GM12874 (cell line): Measurements from ENCODE around the gene MTSS2.

Experiments
- TF ChIP-seq, protein P1 (sequence below): IDR thresholded peaks from 2 replicates; pipeline ENCODE4 v1.5.1; 2011; ENCODE audit warnings: low read depth, mild to moderate bottlenecking, control low read depth, low read length, moderate library complexity; ENCODE audit not compliant: insufficient read depth

The MTSS2 gene

DNA sequence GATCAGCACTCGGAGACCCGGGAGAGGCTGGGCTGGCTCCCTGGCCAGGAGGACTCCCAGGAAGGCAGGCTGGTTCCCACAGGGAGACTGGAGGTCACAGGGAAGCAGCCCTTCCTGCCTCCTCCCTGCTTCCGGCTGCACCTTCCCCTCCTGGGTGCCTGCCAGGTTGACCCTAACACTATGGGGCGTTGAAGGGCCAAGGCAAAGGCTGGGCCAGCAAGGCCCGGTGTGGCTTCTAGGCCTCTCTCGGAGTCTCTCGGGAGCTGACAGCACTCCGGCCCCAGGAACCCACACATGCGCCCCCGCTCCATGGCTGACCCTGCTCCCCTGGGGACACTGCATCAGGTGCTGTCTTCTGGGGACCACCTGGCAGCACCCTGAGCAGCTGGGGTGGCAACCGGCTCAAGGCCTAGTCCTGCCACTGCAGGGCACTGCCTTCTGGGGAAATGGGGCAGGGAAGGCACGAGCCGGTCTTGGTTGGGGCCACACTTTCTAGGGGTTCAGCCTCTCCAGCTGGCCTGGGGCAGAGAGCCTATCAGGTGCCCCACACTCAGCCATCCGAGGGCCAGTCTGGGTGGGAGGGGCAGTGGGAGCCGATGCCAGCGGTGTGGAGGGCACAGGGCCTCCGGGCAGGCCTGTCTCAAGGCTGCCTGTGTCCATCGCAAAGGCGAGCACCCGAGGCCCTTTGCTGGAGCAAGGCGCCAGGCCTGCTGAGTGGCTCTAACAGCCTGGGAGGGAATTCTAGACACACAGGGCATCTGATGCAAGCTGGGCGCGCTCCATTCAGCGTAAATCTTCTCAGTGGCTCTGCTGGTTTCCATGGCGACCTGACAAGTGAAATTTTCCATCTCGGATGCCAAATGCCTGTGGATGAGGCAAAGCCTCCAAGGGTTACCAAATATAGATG, 5.6 kb upstream of the MTSS2 start:
- TF ChIP-seq, protein P1, sequence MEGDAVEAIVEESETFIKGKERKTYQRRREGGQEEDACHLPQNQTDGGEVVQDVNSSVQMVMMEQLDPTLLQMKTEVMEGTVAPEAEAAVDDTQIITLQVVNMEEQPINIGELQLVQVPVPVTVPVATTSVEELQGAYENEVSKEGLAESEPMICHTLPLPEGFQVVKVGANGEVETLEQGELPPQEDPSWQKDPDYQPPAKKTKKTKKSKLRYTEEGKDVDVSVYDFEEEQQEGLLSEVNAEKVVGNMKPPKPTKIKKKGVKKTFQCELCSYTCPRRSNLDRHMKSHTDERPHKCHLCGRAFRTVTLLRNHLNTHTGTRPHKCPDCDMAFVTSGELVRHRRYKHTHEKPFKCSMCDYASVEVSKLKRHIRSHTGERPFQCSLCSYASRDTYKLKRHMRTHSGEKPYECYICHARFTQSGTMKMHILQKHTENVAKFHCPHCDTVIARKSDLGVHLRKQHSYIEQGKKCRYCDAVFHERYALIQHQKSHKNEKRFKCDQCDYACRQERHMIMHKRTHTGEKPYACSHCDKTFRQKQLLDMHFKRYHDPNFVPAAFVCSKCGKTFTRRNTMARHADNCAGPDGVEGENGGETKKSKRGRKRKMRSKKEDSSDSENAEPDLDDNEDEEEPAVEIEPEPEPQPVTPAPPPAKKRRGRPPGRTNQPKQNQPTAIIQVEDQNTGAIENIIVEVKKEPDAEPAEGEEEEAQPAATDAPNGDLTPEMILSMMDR = no peak

DNA sequence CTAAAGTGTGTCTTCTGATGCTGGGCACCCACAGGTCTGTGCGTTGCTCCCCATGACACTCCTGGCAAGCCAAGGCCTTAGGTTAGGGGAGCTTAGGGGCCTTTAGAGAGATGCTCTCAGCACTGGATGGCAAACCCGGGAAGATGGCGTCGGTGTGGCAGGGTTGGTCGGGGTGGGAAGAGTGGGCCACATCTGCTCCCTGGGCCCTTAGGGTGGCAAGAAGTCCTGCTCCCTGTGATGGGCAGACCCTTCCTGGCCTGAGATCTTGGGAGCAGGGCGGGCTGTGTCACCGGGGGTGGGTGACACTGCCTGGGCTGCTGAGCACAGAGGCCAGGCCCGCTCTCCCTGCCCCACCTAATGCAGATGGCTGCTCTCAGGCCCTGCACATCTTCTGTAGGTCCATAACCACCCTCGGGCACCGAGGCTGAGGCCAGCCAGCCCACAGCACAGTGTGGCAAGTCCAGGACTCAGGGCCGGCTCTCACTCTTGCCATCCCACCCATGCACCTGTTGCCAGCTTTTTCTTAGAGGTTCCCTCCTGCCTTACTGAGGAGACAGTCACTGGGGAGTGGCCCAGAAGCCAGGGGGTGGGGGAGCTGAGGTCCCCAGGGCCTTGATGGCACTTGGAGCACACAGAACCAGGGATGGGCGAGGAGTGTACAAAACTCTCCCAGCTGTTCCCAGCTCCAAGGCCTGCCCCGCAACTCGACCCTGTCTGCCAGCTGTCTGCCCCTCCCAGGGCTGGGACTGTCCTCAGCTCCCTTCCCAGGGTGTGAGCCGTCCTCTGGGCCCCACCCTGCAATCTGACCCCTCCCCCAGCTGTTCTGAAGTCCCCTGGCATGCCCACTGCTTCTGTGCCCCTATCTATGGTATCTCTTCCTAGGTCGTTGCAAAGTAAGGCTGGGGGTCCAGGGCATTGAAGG, 4.4 kb upstream of the MTSS2 start:
- TF ChIP-seq, protein P1 = no peak

DNA sequence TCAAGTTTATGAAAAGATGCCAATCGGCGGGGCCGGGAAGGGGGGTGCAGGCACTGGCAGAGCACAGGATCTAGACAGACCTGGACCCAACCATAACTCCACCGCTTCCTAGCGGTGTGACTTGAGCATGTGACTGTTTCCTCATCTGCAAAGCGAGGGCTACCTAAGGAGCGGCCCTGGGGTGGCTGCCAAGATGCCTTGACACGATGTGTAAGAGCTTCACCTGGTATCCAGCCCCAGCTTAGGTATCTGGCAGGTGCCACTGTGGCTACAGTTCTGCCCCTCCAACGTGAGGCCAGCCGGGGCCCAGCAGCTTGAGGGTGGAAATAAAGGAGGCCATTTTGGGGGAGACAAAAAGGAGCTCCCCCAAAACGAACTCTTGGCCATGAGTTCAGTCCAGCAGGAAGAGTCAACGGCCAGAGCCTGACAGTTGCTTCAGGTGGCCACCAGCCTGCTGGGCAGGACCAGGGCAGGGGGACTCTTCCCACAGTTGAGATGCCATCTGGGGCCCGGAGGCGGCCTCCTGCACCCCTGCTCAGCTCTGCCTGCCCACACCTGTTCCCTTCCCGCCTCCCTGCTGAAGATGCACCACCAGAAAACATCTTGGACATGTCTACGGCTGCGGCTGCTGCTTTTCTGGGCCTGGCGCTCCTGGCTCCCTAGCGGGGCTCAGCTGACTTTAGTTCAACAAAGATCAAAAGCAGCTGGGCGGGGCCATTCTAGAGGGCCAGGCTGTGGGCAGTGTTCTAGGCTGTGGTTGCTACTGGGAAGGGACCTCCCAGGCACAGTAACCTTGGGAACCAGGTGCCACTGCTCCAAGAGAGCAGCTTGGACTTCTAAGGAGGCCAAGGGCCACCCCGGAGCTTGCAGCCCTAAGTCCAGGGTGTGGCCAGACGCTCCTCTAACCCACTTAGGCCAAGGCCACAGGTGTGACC, 3.4 kb upstream of the MTSS2 start:
- TF ChIP-seq, protein P1 = no peak

DNA sequence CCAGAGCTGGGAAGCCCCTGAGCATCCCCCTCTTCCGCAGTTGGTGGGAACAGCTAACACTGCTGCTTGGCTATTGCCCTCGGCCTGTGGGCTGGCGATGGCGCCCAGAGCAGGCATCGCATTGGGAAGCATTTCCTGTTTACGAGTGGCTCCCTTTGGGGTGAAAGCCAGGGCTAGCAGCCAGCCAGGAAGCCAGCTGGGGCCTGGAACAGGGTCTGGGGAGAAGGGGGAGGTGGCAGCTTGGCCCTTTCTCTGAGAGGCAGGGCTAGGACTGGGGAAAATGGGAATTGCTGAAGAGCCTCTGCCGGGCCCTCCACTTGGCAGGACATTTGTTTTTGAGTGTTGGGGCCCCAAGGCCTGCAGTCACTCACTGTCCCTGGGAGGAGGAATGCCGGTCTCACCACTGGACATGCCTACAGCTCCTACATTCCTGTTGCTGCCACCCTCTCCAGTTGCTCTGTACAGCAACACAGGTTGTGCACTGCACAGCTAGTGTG, 2.4 kb upstream of the MTSS2 start:
- TF ChIP-seq, protein P1 = no peak

DNA sequence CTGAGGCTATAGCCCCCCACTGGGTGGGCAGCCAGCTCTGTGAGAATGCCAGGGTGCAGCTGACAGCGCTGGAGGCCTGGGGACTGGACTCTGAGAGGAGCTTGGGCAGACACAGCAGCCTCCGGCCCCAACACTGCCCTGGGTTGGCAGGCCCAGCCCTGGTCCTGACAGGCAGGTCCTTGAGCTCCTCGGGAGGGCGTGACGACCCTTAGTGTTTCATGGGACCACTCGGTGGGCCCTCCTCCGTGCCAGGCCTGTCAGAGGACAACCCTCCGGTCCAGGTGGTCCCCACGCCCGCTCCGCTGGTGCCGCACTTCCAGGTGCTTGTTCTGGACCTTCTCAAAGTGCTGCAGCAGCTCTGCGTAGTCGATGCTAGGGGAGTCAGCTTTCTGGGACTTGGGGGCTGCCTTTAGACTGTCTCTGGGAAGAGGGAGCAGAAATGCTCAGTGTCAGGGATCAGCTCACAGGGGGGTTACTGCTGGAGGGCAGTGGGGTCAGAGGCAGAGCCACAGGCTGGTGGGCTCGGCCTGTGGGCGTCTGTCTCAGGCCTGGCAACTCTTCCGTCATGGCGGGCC, 1.9 kb upstream of the MTSS2 start:
- TF ChIP-seq, protein P1 = no peak

DNA sequence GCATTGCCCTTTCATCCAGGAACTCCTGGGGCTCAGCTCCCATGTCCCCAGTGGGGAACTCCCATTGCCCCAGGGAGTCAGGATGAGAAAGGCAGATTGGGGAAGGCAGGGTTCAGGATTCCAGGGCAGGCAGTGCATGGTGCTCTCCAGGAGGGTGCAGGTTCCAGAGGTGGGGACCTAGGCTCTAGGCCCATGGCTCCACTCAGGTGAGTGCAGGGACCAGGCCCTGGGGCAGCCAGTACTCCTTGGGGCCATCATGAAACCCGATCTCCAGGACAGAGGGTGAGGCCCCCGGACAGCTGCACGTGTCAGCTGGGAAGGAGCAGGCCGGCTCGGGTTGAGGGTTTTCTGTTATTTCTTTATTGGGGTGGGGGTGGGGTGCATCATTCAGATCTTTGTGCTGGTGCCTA, 1.3 kb upstream of the MTSS2 start:
- TF ChIP-seq, protein P1 = no peak
